Measurements from ENCODE around the gene SLC37A2.

The SLC37A2 gene

GRCh38 chr11:125071846-125072217 is 8.7 kb downstream of the SLC37A2 start:
- no peak for DNase-seq

- DNase-seq: no peak
Measured at GRCh38 chr11:125072218-125072960, 9.3 kb downstream of the SLC37A2 start.

GRCh38 chr11:125072961-125073590 is 10.0 kb downstream of the SLC37A2 start:
- no peak for DNase-seq

GRCh38 chr11:125073616-125074483 is 10.7 kb downstream of the SLC37A2 start:
- DNase-seq: no peak

GRCh38 chr11:125074511-125075241 is 11.6 kb downstream of the SLC37A2 start:
- DNase-seq: no peak

- no peak for DNase-seq
Measured at GRCh38 chr11:125075242-125075625, 12.1 kb downstream of the SLC37A2 start.

GRCh38 chr11:125075900-125076317 is 12.8 kb downstream of the SLC37A2 start:
- DNase-seq: no peak

GRCh38 chr11:125076378-125076945 is 13.4 kb downstream of the SLC37A2 start:
- DNase-seq: no peak

GRCh38 chr11:125078016-125078415 is 14.9 kb downstream of the SLC37A2 start:
- DNase-seq: no peak

GRCh38 chr11:125078516-125079140 is 15.5 kb downstream of the SLC37A2 start:
- DNase-seq: no peak

GRCh38 chr11:125079151-125079877 is 16.2 kb downstream of the SLC37A2 start:
- DNase-seq: no peak

GRCh38 chr11:125079878-125080530 is 16.9 kb downstream of the SLC37A2 start:
- DNase-seq: no peak

GRCh38 chr11:125080531-125080911 is 17.4 kb downstream of the SLC37A2 start:
- no peak for DNase-seq

- no peak for DNase-seq
Measured at GRCh38 chr11:125081098-125081798, 18.1 kb downstream of the SLC37A2 start.

- no peak for DNase-seq
Measured at GRCh38 chr11:125082040-125082439, 18.9 kb downstream of the SLC37A2 start.

GRCh38 chr11:125082611-125083311 is 19.7 kb downstream of the SLC37A2 start:
- DNase-seq: no peak

GRCh38 chr11:125083312-125084056 is 20.4 kb downstream of the SLC37A2 start:
- DNase-seq: no peak

- DNase-seq: no peak
Measured at GRCh38 chr11:125084057-125084416, 20.9 kb downstream of the SLC37A2 start.

GRCh38 chr11:125084761-125085231 is 21.7 kb downstream of the SLC37A2 start:
- no peak for DNase-seq
